GM12878 (cell line): ENCODE data around the gene GID8. TPM values are rescaled to one million over a fixed set of nuclear protein-coding genes. Genes with fewer than 3 reads are reported as not detected.

Experiments used
- ATAC-seq: fragments of 200-7000 bp; cut with Tn5 transposase; 3 replicates; pipeline ENCODE4 v1.9.1; 2020; ENCODE audit warnings: mild to moderate bottlenecking, moderate library complexity
- BruUV-seq: library from RNA; stranded (reverse); fragments of 400-500 nt; replicated peaks from 2 replicates; lab custom pipeline; 2021; lab: Mats Ljungman, UMichigan
- CTCF ChIA-PET: fragments of 300-600 bp; sonication (Branson Sonifier 250); formaldehyde crosslinking; extraction: SDS; loops from one replicate; lab custom pipeline; 2021; ENCODE audit warnings: inconsistent platforms; lab: Yijun Ruan, JAX
- POLR2A ChIA-PET: fragments of 350-600 bp; formaldehyde crosslinking; extraction: SDS; loops from one replicate; lab custom pipeline; 2021; ENCODE audit warnings: inconsistent platforms; lab: Charles Lee
- RAD21 ChIA-PET: fragments of 300-600 bp; sonication (Branson Sonifier 250); formaldehyde crosslinking; loops from one replicate; lab custom pipeline; 2023; ENCODE audit warnings: antibody characterized with exemption; ENCODE audit not compliant: unreplicated experiment; lab: Charles Lee
- SMC1A ChIA-PET: fragments of 300-600 bp; sonication (Branson Sonifier 250); formaldehyde crosslinking; loops from one replicate; lab custom pipeline; 2023; ENCODE audit not compliant: unreplicated experiment, uncharacterized antibody; lab: Charles Lee
- DNase-seq: peaks from one replicate; pipeline ENCODE4 v3.0.0-alpha.2; 2011; ENCODE audit warnings: low read depth, low spot score
- FAIRE-seq: peaks from 3 replicates; lab custom pipeline; 2011; peaks lifted over from hg19 to GRCh38; lab: Jason Lieb, UNC
- H2AFZ ChIP-seq: 2 replicates; pipeline ENCODE4 v1.6.0; 2011; ENCODE audit warnings: low read depth, low read length, control low read depth; ENCODE audit not compliant: control insufficient read depth
- H3K27ac ChIP-seq: 2 replicates; pipeline ENCODE4 v1.5.1; 2011; ENCODE audit warnings: control low read depth; ENCODE audit not compliant: control insufficient read depth, insufficient read depth
- H3K27me3 ChIP-seq, 2 experiments: replicated peaks in 1 of 2; 2 replicates each; pipeline versions ENCODE4 v1.6.0 to v1.6.1; 2011; ENCODE audit warnings: low read length in 1 of 2; ENCODE audit not compliant: control insufficient read depth in 2 of 2, insufficient read depth in 2 of 2
- H3K36me3 ChIP-seq, 2 experiments: 2 replicates each; pipeline ENCODE4 v1.5.1; 2011; ENCODE audit warnings: low read length in 1 of 2; ENCODE audit not compliant: control insufficient read depth in 2 of 2, insufficient read depth in 2 of 2
- H3K4me1 ChIP-seq: 2 replicates; pipeline ENCODE4 v1.6.1; 2011; ENCODE audit warnings: mild to moderate bottlenecking, low read length, moderate library complexity, mixed read lengths; ENCODE audit not compliant: control insufficient read depth, insufficient read depth
- H3K4me2 ChIP-seq: 2 replicates; pipeline ENCODE4 v1.6.0; 2011; ENCODE audit warnings: control low read depth; ENCODE audit not compliant: control insufficient read depth, insufficient read depth
- H3K4me3 ChIP-seq: fragments of 200-600 bp; sonication (generic); 2 replicates; pipeline ENCODE4 v1.5.1; 2016
- H3K79me2 ChIP-seq: 2 replicates; pipeline ENCODE4 v1.6.0; 2011; ENCODE audit warnings: low read length; ENCODE audit not compliant: control insufficient read depth, insufficient read depth
- H3K9ac ChIP-seq: 2 replicates; pipeline ENCODE4 v1.8.0; 2011; ENCODE audit warnings: low read length, control low read depth, mixed read lengths; ENCODE audit not compliant: control insufficient read depth, insufficient read depth
- H3K9me3 ChIP-seq: replicated peaks from 3 replicates; pipeline ENCODE4 v1.5.1; 2011; ENCODE audit warnings: mild to moderate bottlenecking, low read length; ENCODE audit not compliant: control insufficient read depth, insufficient read depth
- H4K20me1 ChIP-seq: 2 replicates; pipeline ENCODE4 v1.6.0; 2011; ENCODE audit not compliant: control insufficient read depth, insufficient read depth
- BHLHE40 ChIP-seq, 2 experiments: fragments of 450-650 bp in 1 of 2; IDR thresholded peaks; 2 replicates each; pipeline ENCODE4 v1.6.1; 2011 to 2017; ENCODE audit warnings: low read depth in 2 of 2, borderline replicate concordance in 1 of 2, improper control_type of control experiment in 1 of 2, low read length in 1 of 2, mild to moderate bottlenecking in 1 of 2
- CHD1 ChIP-seq: IDR thresholded peaks from 2 replicates; pipeline ENCODE4 v1.6.1; 2012; ENCODE audit warnings: low read depth, low read length, improper control_type of control experiment
- DPF2 ChIP-seq: fragments of 450-650 bp; IDR thresholded peaks from 2 replicates; pipeline ENCODE4 v1.6.1; 2017; ENCODE audit warnings: mild to moderate bottlenecking
- HSF1 ChIP-seq: fragments of 150-350 bp; IDR thresholded peaks from 2 replicates; pipeline ENCODE4 v1.6.1; 2014; ENCODE audit warnings: mild to moderate bottlenecking, low read depth, low read length
- IRF5 ChIP-seq: fragments of 450-650 bp; IDR thresholded peaks from 2 replicates; pipeline ENCODE4 v1.6.1; 2017; ENCODE audit warnings: borderline replicate concordance
- KDM1A ChIP-seq: fragments of 200-600 bp; sonication (generic); IDR thresholded peaks from 2 replicates; pipeline ENCODE4 v1.6.1; 2016; ENCODE audit warnings: borderline replicate concordance
- KLF5 ChIP-seq: fragments of 450-650 bp; IDR thresholded peaks from 2 replicates; pipeline ENCODE4 v1.6.1; 2014; ENCODE audit warnings: mild to moderate bottlenecking; ENCODE audit not compliant: partially characterized antibody
- MEF2A ChIP-seq: IDR thresholded peaks from 2 replicates; pipeline ENCODE4 v1.6.1; 2011; ENCODE audit warnings: low read depth, mild to moderate bottlenecking, low read length, moderate library complexity; ENCODE audit not compliant: insufficient read depth
- MEF2B ChIP-seq: fragments of 450-650 bp; IDR thresholded peaks from 2 replicates; pipeline ENCODE4 v1.6.1; 2018; ENCODE audit warnings: mild to moderate bottlenecking, moderate library complexity; ENCODE audit not compliant: partially characterized antibody, poor library complexity, severe bottlenecking
- MXI1 ChIP-seq: fragments of 150-350 bp; IDR thresholded peaks from 2 replicates; pipeline ENCODE4 v1.6.1; 2011; ENCODE audit warnings: low read depth, mild to moderate bottlenecking, inconsistent platforms, low read length, improper control_type of control experiment
- MYB ChIP-seq: fragments of 150-350 bp; IDR thresholded peaks from 2 replicates; pipeline ENCODE4 v1.6.1; 2014; ENCODE audit warnings: mild to moderate bottlenecking, low read depth, low read length, borderline replicate concordance
- NFIC ChIP-seq: IDR thresholded peaks from 2 replicates; pipeline ENCODE4 v1.6.1; 2012; ENCODE audit warnings: low read depth, mild to moderate bottlenecking, inconsistent platforms, low read length, moderate library complexity
- RUNX3 ChIP-seq: IDR thresholded peaks from 2 replicates; pipeline ENCODE4 v1.6.1; 2012; ENCODE audit warnings: low read length, inconsistent platforms
- SMAD1 ChIP-seq: fragments of 450-650 bp; IDR thresholded peaks from 2 replicates; pipeline ENCODE4 v1.6.1; 2018; ENCODE audit warnings: mild to moderate bottlenecking, low read depth; ENCODE audit not compliant: partially characterized antibody
- SP1 ChIP-seq: IDR thresholded peaks from one replicate; pipeline ENCODE4 v1.6.1; 2011; ENCODE audit warnings: low read depth, low read length
- SPI1 ChIP-seq: IDR thresholded peaks from 2 replicates; pipeline ENCODE4 v1.6.1; 2011; ENCODE audit warnings: low read depth, mild to moderate bottlenecking, low read length, moderate library complexity, borderline replicate concordance; ENCODE audit not compliant: insufficient read depth
- TCF7 ChIP-seq: IDR thresholded peaks from 2 replicates; pipeline ENCODE4 v1.6.1; 2014; ENCODE audit warnings: antibody characterized with exemption, borderline replicate concordance
- ZBTB33 ChIP-seq: fragments of 450-650 bp; IDR thresholded peaks from 2 replicates; pipeline ENCODE4 v1.6.1; 2017; ENCODE audit warnings: mild to moderate bottlenecking
- ZNF384 ChIP-seq: IDR thresholded peaks from 2 replicates; pipeline ENCODE4 v1.6.1; 2012; ENCODE audit warnings: low read depth, mild to moderate bottlenecking, low read length, improper control_type of control experiment, borderline replicate concordance
- WGBS: methylation state at CpG from one replicate; pipeline ENCODE4 v1.1.6; 2016; ENCODE audit warnings: low lambda C conversion rate; ENCODE audit not compliant: insufficient replicate concordance, insufficient coverage; ENCODE audit errors: missing lambda C conversion rate; 5-methylcytosine and 5-hydroxymethylcytosine counted together
- in situ Hi-C: fragments of 300-500 bp; cut with MboI; formaldehyde crosslinking; loops from 9 replicates; pipeline ENCODE4 v1.14.3; 2018; ENCODE audit warnings: mixed read lengths
- intact Hi-C: fragments of 100-400 bp; cut with micrococcal nuclease; formaldehyde crosslinking; loops from one replicate; pipeline ENCODE4 v1.14.2; 2022; ENCODE audit not compliant: unreplicated experiment
- polyA plus RNA-seq, 11 experiments: library from polyadenylated mRNA; depleted of rRNA in 4 of 11; unstranded in 6 of 11; stranded (reverse) in 5 of 11; fragments of >200 nt; fragmentation: Nextera tagmentation in 4 of 11; fragmentation: Illumina TruSeq in 1 of 11; extraction: Ambion mirVana in 4 of 11; extraction: Trizol in 1 of 11; gene quantifications; 1 replicate in 1 of 11; 2 replicates in 10 of 11; pipeline versions ENCODE4 v1.2.1 to v1.2.3, GENCODE V29; 2011 to 2016; ENCODE audit warnings: inconsistent platforms in 2 of 11, missing spikeins in 2 of 11, low read depth in 1 of 11
- total RNA-seq, 4 experiments: library from RNA; depleted of rRNA in 3 of 4; stranded (reverse); fragments of >200 nt in 3 of 4; fragmentation: Illumina TruSeq in 1 of 4; extraction: Trizol in 1 of 4; gene quantifications; 2 replicates each; pipeline versions ENCODE4 v1.2.1 to v1.2.3, GENCODE V29; 2013 to 2021

The GID8 gene
- total and polyA plus RNA-seq, 10 of the 15 experiments (the other 5 are each of a cell fraction or from before 2014, with no cell fraction given), result 12.0 to 33.8 (median 22.2) TPM

GRCh38 chr20:62925420-62926228 lies 12.3 kb upstream of the GID8 start:
- Histone ChIP-seq H3K4me1 (peaks cover 25% of the 10 kb centered on the region), H4K20me1 (peaks cover 16% of the 10 kb centered on the region), H3K9ac (peak overlapping the region; percentile 83), H3K36me3 (no peaks in the 10 kb centered on the region; a peak in 1 of 4 replicates), H3K4me2 (peak overlapping the region; percentile 96), H2AFZ (peak overlapping the region; percentile 20; the same call in 1 of the 2 replicates), H3K4me3 (peak overlapping the region; percentile 64), H3K79me2 (peaks cover 99% of the 10 kb centered on the region), H3K27me3 (no peaks in the 10 kb centered on the region), H3K27ac (peak overlapping the region; percentile 96), H3K9me3 (no peaks in the 10 kb centered on the region)
- ATAC-seq, result peak; percentile 25
- ChIA-PET CTCF (interaction anchor here (0.6 to 2.6 kb wide), 4 partner anchors 9 to 85 kb away, joined by 3 to 14 read pairs (median 10); no protein-coding TSS in a partner anchor), POLR2A (interaction anchor here (1.4 to 5.4 kb wide), 3 partner anchors 10 to 28 kb away, joined by 7 to 59 read pairs (median 7); partner anchors contain the start of genes GID8 and SLC17A9), SMC1A (interaction anchor here (1.3 to 2.1 kb wide), 3 partner anchors 25 to 47 kb away, joined by 3 to 5 read pairs (median 4); no protein-coding TSS in a partner anchor), RAD21 (interaction anchor here (1.3 to 1.8 kb wide), 3 partner anchors 24 to 103 kb away, joined by 4 to 5 read pairs (median 5); no protein-coding TSS in a partner anchor)
- in situ Hi-C loops, result no loop called here
- WGBS, result under 1% methylated on average over 45 of the region's 63 CpGs
- DNase-seq, result no peak
- BruUV-seq, result no TSS peak
- no peak for FAIRE-seq
- intact Hi-C loops, result no loop called here
- no peak for TF ChIP-seq SMAD1
- TF ChIP-seq ZBTB33, result no peak
- TF ChIP-seq MEF2A, result no peak
- no peak for TF ChIP-seq SP1
- TF ChIP-seq CHD1, result no peak
- no peak for TF ChIP-seq KLF5
- TF ChIP-seq HSF1, result no peak
- no peak for TF ChIP-seq TCF7
- no peak for TF ChIP-seq KDM1A
- TF ChIP-seq MYB, result no peak
- TF ChIP-seq MEF2B, result no peak
- peak in 1 of 2 experiments; percentile 42; a peak in 1 of 4 replicates for TF ChIP-seq BHLHE40 (IDR thresholded peaks at IDR 0.05; ENCODE audit: borderline replicate concordance in 1 of 2, low read depth in 2 of 2, low read length in 1 of 2)
- TF ChIP-seq MXI1, result peak; percentile 79
- TF ChIP-seq DPF2, result no peak
- TF ChIP-seq IRF5, result no peak
- TF ChIP-seq SPI1, result no peak
- TF ChIP-seq NFIC, result no peak
- no peak for TF ChIP-seq RUNX3
- no peak for TF ChIP-seq ZNF384
